ENCODE results near the gene ADGRD1. TPM values are rescaled to one million over a fixed set of nuclear protein-coding genes. Genes with fewer than 3 reads are reported as not detected.

The ADGRD1 gene
- total RNA-seq, 1 experiment from 2014 or later = 0.97 TPM

GRCh38 chr12:131056626-131057025 lies 102.9 kb downstream of the ADGRD1 start:
- Histone ChIP-seq H3K27me3 (ENCODE audit: control insufficient read depth, insufficient read depth, low read length) (no peaks in the 10 kb centered on the region), H3K36me3 (replicated peaks; ENCODE audit: control insufficient read depth, insufficient read depth, low read length) (no peaks in the 10 kb centered on the region), H3K4me3 (ENCODE audit: insufficient read depth, low read depth, low read length) (no peak overlapping the region)
- DNase-seq = no peak

- no peak for DNase-seq
- no peak overlapping the region for H3K4me3 ChIP-seq (ENCODE audit: insufficient read depth, low read depth, low read length)
- H3K27me3 ChIP-seq (ENCODE audit: control insufficient read depth, insufficient read depth, low read length) = no peaks in the 10 kb centered on the region
- no peaks in the 10 kb centered on the region for H3K36me3 ChIP-seq (replicated peaks; ENCODE audit: control insufficient read depth, insufficient read depth, low read length)
Observed at GRCh38 chr12:131057211-131057721, 103.6 kb downstream of the ADGRD1 start.

- DNase-seq = peak; percentile 38
- H3K4me3 ChIP-seq (ENCODE audit: insufficient read depth, low read depth, low read length) = no peak overlapping the region
- H3K27me3 ChIP-seq (ENCODE audit: control insufficient read depth, insufficient read depth, low read length) = no peaks in the 10 kb centered on the region
- no peaks in the 10 kb centered on the region for H3K36me3 ChIP-seq (replicated peaks; ENCODE audit: control insufficient read depth, insufficient read depth, low read length)
Observed at GRCh38 chr12:131057722-131058515, 104.2 kb downstream of the ADGRD1 start.

GRCh38 chr12:131058700-131059099 lies 105.0 kb downstream of the ADGRD1 start:
- DNase-seq = no peak
- Histone ChIP-seq H3K36me3 (replicated peaks; ENCODE audit: control insufficient read depth, insufficient read depth, low read length) (no peaks in the 10 kb centered on the region), H3K4me3 (ENCODE audit: insufficient read depth, low read depth, low read length) (no peak overlapping the region), H3K27me3 (ENCODE audit: control insufficient read depth, insufficient read depth, low read length) (no peaks in the 10 kb centered on the region)

- Histone ChIP-seq H3K36me3 (replicated peaks; ENCODE audit: control insufficient read depth, insufficient read depth, low read length) (no peaks in the 10 kb centered on the region), H3K4me3 (ENCODE audit: insufficient read depth, low read depth, low read length) (no peak overlapping the region), H3K27me3 (ENCODE audit: control insufficient read depth, insufficient read depth, low read length) (no peaks in the 10 kb centered on the region)
- DNase-seq = no peak
Observed at GRCh38 chr12:131060011-131060703, 106.5 kb downstream of the ADGRD1 start.

GRCh38 chr12:131061041-131061806 lies 107.5 kb downstream of the ADGRD1 start:
- Histone ChIP-seq H3K27me3 (ENCODE audit: control insufficient read depth, insufficient read depth, low read length) (no peaks in the 10 kb centered on the region), H3K36me3 (replicated peaks; ENCODE audit: control insufficient read depth, insufficient read depth, low read length) (no peaks in the 10 kb centered on the region), H3K4me3 (ENCODE audit: insufficient read depth, low read depth, low read length) (no peak overlapping the region)
- DNase-seq = peak; percentile 30

GRCh38 chr12:131063413-131063812 lies 109.7 kb downstream of the ADGRD1 start:
- no peaks in the 10 kb centered on the region for H3K27me3 ChIP-seq (ENCODE audit: control insufficient read depth, insufficient read depth, low read length)

GRCh38 chr12:131063960-131064359 lies 110.3 kb downstream of the ADGRD1 start:
- Histone ChIP-seq H3K4me3 (ENCODE audit: insufficient read depth, low read depth, low read length) (no peak overlapping the region), H3K27me3 (ENCODE audit: control insufficient read depth, insufficient read depth, low read length) (no peaks in the 10 kb centered on the region), H3K36me3 (replicated peaks; ENCODE audit: control insufficient read depth, insufficient read depth, low read length) (no peaks in the 10 kb centered on the region)
- no peak for DNase-seq

More at GRCh38 chr12:131063413-131063812, 109.7 kb downstream of the ADGRD1 start:
- no peak for DNase-seq
- no peaks in the 10 kb centered on the region for H3K36me3 ChIP-seq (replicated peaks; ENCODE audit: control insufficient read depth, insufficient read depth, low read length)
- no peak overlapping the region for H3K4me3 ChIP-seq (ENCODE audit: insufficient read depth, low read depth, low read length)

- Histone ChIP-seq H3K4me3 (ENCODE audit: insufficient read depth, low read depth, low read length) (no peak overlapping the region), H3K36me3 (replicated peaks; ENCODE audit: control insufficient read depth, insufficient read depth, low read length) (no peaks in the 10 kb centered on the region), H3K27me3 (ENCODE audit: control insufficient read depth, insufficient read depth, low read length) (no peaks in the 10 kb centered on the region)
- no peak for DNase-seq
Observed at GRCh38 chr12:131065279-131065678, 111.6 kb downstream of the ADGRD1 start.

- H3K4me3 ChIP-seq (ENCODE audit: insufficient read depth, low read depth, low read length) = no peak overlapping the region
- H3K27me3 ChIP-seq (ENCODE audit: control insufficient read depth, insufficient read depth, low read length) = no peaks in the 10 kb centered on the region
- H3K36me3 ChIP-seq (replicated peaks; ENCODE audit: control insufficient read depth, insufficient read depth, low read length) = no peaks in the 10 kb centered on the region
- DNase-seq = peak; percentile 31
Observed at GRCh38 chr12:131065801-131066200, 112.1 kb downstream of the ADGRD1 start.

GRCh38 chr12:131066207-131066885 lies 112.6 kb downstream of the ADGRD1 start:
- no peak overlapping the region for H3K4me3 ChIP-seq (ENCODE audit: insufficient read depth, low read depth, low read length)
- H3K36me3 ChIP-seq (replicated peaks; ENCODE audit: control insufficient read depth, insufficient read depth, low read length) = no peaks in the 10 kb centered on the region
- DNase-seq = peak; percentile 39
- no peaks in the 10 kb centered on the region for H3K27me3 ChIP-seq (ENCODE audit: control insufficient read depth, insufficient read depth, low read length)

- H3K27me3 ChIP-seq (ENCODE audit: control insufficient read depth, insufficient read depth, low read length) = no peaks in the 10 kb centered on the region
- no peak for DNase-seq
- no peaks in the 10 kb centered on the region for H3K36me3 ChIP-seq (replicated peaks; ENCODE audit: control insufficient read depth, insufficient read depth, low read length)
- H3K4me3 ChIP-seq (ENCODE audit: insufficient read depth, low read depth, low read length) = no peak overlapping the region
Observed at GRCh38 chr12:131066886-131067490, 113.3 kb downstream of the ADGRD1 start.

GRCh38 chr12:131067981-131068851 lies 114.5 kb downstream of the ADGRD1 start:
- Histone ChIP-seq H3K27me3 (ENCODE audit: control insufficient read depth, insufficient read depth, low read length) (no peaks in the 10 kb centered on the region), H3K36me3 (replicated peaks; ENCODE audit: control insufficient read depth, insufficient read depth, low read length) (no peaks in the 10 kb centered on the region), H3K4me3 (ENCODE audit: insufficient read depth, low read depth, low read length) (no peak overlapping the region)
- DNase-seq = no peak
